ENCODE measurements around the gene TGM5.
A peak's percentile ranks its signal among the peaks of the same experiment; 100 is the strongest.

The TGM5 gene

DNA sequence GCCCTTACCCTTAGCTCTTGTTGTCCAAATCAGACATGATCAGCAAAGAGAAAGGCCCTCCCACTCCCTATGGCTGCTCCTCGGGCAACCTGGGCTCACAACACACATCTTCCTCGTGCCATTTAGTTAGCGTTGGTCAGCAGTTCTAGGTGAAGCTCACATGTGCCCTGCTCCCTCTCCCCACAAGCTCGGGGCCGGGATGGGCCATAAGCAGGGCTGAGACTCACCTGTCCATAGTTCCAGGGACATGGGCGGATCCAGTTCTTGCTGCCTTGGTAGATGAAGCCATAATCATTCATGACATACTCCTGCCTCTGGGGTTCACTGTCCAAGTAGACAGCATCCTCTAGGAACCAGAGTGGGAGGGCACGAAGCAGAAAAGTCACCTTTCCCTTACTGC, 10.4 kb downstream of the TGM5 start:
- no peak overlapping the region for H3K27ac ChIP-seq (ENCODE audit: insufficient read depth in 1 of 2, low read depth in 1 of 2, low read length in 2 of 2, poor library complexity in 1 of 2, severe bottlenecking in 2 of 2)
- DNase-seq: no peak
- peaks cover 0 to 26% (median 5%) of the 10 kb centered on the region in 4 experiments for H3K4me1 ChIP-seq (ENCODE audit: control extremely low read depth in 1 of 4, control insufficient read depth in 4 of 4, insufficient read depth in 4 of 4, low read length in 3 of 4)
- H3K36me3 ChIP-seq (ENCODE audit: control insufficient read depth in 4 of 4, insufficient read depth in 4 of 4, low read length in 3 of 4): no peaks in the 10 kb centered on the region
- no peaks in the 10 kb centered on the region for H3K27me3 ChIP-seq (replicated peaks in 2 of 5; ENCODE audit: control insufficient read depth in 4 of 5, insufficient read depth in 5 of 5, low read length in 4 of 5)
- H3K4me3 ChIP-seq (ENCODE audit: control insufficient read depth in 1 of 7, extremely low read depth in 1 of 7, insufficient read depth in 4 of 7, low read depth in 2 of 7, low read length in 6 of 7): no peak overlapping the region
- ChIA-PET POLR2A (no interaction called here), CTCF (interaction anchor here (4.0 to 4.1 kb wide), 2 partner anchors 12 to 31 kb away, joined by 16 to 28 read pairs; partner anchors contain the start of gene TGM5)
- no peaks in the 10 kb centered on the region for H3K9me3 ChIP-seq (ENCODE audit: control extremely low read depth in 1 of 5, control insufficient read depth in 4 of 5, insufficient read depth in 2 of 5, low read depth in 1 of 5, low read length in 4 of 5)
- WGBS (ENCODE audit: insufficient coverage): 97% methylated on average over 7 of the region's 7 CpGs

DNA sequence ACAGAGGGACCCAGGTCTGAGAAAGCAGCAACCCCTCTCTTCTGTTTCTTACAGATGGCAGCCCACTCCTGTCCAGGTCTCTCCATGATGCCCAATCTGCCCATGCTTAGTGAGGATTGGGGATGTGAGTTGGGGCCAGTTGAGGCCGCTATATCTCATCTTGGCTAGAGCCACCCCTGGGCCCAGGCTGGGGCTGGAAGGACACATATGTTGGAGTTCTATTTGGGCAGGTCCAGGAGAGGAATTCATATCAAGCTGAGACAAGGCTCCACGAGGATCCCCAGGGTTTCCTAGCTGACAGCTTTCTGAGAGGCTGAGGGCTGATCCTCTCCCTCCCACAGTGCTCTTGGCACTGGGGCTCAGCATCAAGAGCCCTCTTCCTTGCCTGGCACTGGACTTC, 11.4 kb downstream of the TGM5 start:
- no peak for DNase-seq
- Histone ChIP-seq H3K27ac (ENCODE audit: insufficient read depth in 1 of 2, low read depth in 1 of 2, low read length in 2 of 2, poor library complexity in 1 of 2, severe bottlenecking in 2 of 2) (no peak overlapping the region), H3K27me3 (replicated peaks in 2 of 5; ENCODE audit: control insufficient read depth in 4 of 5, insufficient read depth in 5 of 5, low read length in 4 of 5) (no peaks in the 10 kb centered on the region), H3K4me1 (ENCODE audit: control extremely low read depth in 1 of 4, control insufficient read depth in 4 of 4, insufficient read depth in 4 of 4, low read length in 3 of 4) (peaks cover 0 to 36% (median 6%) of the 10 kb centered on the region in 4 experiments), H3K9me3 (ENCODE audit: control extremely low read depth in 1 of 5, control insufficient read depth in 4 of 5, insufficient read depth in 2 of 5, low read depth in 1 of 5, low read length in 4 of 5) (no peaks in the 10 kb centered on the region), H3K4me3 (ENCODE audit: control insufficient read depth in 1 of 7, extremely low read depth in 1 of 7, insufficient read depth in 4 of 7, low read depth in 2 of 7, low read length in 6 of 7) (no peak overlapping the region), H3K36me3 (ENCODE audit: control insufficient read depth in 4 of 4, insufficient read depth in 4 of 4, low read length in 3 of 4) (no peaks in the 10 kb centered on the region)
- ChIA-PET POLR2A (no interaction called here), CTCF (interaction anchor here (4.0 to 4.1 kb wide), 2 partner anchors 13 to 30 kb away, joined by 16 to 28 read pairs; partner anchors contain the start of gene TGM5)
- WGBS (ENCODE audit: insufficient coverage): 92% methylated on average over 1 of the region's 2 CpGs

DNA sequence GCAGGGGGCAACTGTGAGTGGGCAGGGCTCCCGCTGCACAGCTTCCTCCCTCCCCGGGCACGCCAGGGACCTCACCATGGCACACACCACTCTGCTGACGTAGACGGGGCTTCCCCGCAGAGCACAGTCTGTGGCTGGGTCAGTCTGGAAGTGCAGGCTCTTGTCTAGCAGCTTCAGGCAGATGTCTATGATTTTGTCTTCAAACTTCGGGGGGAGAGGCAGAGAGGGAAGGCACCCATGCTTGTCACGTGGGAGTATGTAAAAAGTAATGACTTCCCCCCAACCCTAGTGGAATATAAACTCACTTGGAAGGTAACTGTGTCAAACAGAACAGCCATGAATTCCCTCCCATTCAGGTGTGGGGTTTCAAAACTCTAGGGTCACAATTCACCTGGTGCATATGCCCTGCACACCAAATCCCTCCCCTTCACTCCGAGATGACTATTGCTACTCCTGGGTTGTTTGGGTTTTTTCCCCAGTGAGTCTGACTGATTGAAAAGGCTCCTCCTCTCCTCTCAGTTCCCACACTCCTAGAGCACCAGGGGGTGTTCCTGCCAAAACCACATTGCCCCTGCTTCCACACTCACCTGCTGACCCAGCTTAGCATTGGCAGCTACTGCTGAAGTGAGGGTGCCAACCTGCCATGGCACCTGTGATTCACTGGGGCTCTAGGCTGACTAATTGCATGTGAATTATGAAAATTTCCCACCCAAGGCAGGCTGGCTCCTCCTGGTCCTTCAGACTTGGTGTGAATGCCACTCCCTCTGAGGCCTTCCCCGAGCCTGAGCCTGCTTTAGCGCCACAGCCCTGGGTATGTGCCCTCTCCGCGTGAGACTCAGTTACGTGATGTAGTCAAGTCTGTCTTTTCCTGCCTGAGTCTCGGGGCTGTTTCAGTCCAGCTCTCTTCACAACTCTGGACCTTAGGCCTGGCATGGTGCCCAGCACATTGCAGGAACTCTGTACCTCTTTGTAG, 13.0 kb downstream of the TGM5 start:
- ChIA-PET POLR2A (no interaction called here), CTCF (interaction anchor here (1.2 to 4.1 kb wide), 7 partner anchors 14 to 31 kb away, joined by 3 to 28 read pairs (median 6); partner anchors contain the start of gene TGM5)
- DNase-seq: peak in 2 of 3 donors; percentile 42 to 51
- no peaks in the 10 kb centered on the region for H3K27me3 ChIP-seq (replicated peaks in 2 of 5; ENCODE audit: control insufficient read depth in 4 of 5, insufficient read depth in 5 of 5, low read length in 4 of 5)
- no peak overlapping the region for H3K4me3 ChIP-seq (ENCODE audit: control insufficient read depth in 1 of 7, extremely low read depth in 1 of 7, insufficient read depth in 4 of 7, low read depth in 2 of 7, low read length in 6 of 7)
- H3K27ac ChIP-seq (ENCODE audit: insufficient read depth in 1 of 2, low read depth in 1 of 2, low read length in 2 of 2, poor library complexity in 1 of 2, severe bottlenecking in 2 of 2): no peak overlapping the region
- H3K9me3 ChIP-seq (ENCODE audit: control extremely low read depth in 1 of 5, control insufficient read depth in 4 of 5, insufficient read depth in 2 of 5, low read depth in 1 of 5, low read length in 4 of 5): no peaks in the 10 kb centered on the region
- H3K36me3 ChIP-seq (ENCODE audit: control insufficient read depth in 4 of 4, insufficient read depth in 4 of 4, low read length in 3 of 4): no peaks in the 10 kb centered on the region
- WGBS (ENCODE audit: insufficient coverage): 57% methylated on average over 10 of the region's 15 CpGs
- peaks cover 0 to 51% (median 19%) of the 10 kb centered on the region in 4 experiments for H3K4me1 ChIP-seq (ENCODE audit: control extremely low read depth in 1 of 4, control insufficient read depth in 4 of 4, insufficient read depth in 4 of 4, low read length in 3 of 4)

DNA sequence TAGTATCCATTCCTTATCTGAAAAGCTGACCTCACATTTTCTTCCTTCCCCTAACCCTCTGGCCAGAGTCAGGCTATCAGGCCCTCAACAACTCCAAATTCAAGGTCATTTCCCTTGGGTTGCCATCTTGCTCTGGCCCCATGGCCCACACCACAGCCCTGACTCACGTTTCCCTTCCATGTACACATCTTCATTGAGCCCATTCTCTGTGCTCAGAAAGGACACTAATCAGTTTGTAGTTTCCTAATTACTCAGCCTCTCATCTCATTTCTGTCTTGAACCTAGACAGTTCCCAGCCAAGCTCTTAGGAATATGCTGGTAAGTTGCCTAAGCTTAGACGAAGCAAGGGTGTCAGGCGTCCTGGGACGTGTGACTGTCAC, 14.9 kb downstream of the TGM5 start:
- CTCF ChIA-PET: interaction anchor here (1.2 to 3.5 kb wide), 4 partner anchors 9 to 26 kb away, joined by 3 to 27 read pairs (median 6); partner anchors contain the start of gene TGM5
- Histone ChIP-seq H3K4me3 (ENCODE audit: control insufficient read depth in 1 of 7, extremely low read depth in 1 of 7, insufficient read depth in 4 of 7, low read depth in 2 of 7, low read length in 6 of 7) (no peak overlapping the region), H3K27ac (ENCODE audit: insufficient read depth in 1 of 2, low read depth in 1 of 2, low read length in 2 of 2, poor library complexity in 1 of 2, severe bottlenecking in 2 of 2) (no peak overlapping the region), H3K9me3 (ENCODE audit: control extremely low read depth in 1 of 5, control insufficient read depth in 4 of 5, insufficient read depth in 2 of 5, low read depth in 1 of 5, low read length in 4 of 5) (no peaks in the 10 kb centered on the region), H3K4me1 (ENCODE audit: control extremely low read depth in 1 of 4, control insufficient read depth in 4 of 4, insufficient read depth in 4 of 4, low read length in 3 of 4) (peaks cover 0 to 61% (median 19%) of the 10 kb centered on the region in 4 experiments), H3K36me3 (ENCODE audit: control insufficient read depth in 4 of 4, insufficient read depth in 4 of 4, low read length in 3 of 4) (no peaks in the 10 kb centered on the region), H3K27me3 (replicated peaks in 2 of 5; ENCODE audit: control insufficient read depth in 4 of 5, insufficient read depth in 5 of 5, low read length in 4 of 5) (no peaks in the 10 kb centered on the region)
- POLR2A ChIA-PET: no interaction called here
- DNase-seq: no peak
- WGBS (ENCODE audit: insufficient coverage): 96% methylated on average over 4 of the region's 4 CpGs

DNA sequence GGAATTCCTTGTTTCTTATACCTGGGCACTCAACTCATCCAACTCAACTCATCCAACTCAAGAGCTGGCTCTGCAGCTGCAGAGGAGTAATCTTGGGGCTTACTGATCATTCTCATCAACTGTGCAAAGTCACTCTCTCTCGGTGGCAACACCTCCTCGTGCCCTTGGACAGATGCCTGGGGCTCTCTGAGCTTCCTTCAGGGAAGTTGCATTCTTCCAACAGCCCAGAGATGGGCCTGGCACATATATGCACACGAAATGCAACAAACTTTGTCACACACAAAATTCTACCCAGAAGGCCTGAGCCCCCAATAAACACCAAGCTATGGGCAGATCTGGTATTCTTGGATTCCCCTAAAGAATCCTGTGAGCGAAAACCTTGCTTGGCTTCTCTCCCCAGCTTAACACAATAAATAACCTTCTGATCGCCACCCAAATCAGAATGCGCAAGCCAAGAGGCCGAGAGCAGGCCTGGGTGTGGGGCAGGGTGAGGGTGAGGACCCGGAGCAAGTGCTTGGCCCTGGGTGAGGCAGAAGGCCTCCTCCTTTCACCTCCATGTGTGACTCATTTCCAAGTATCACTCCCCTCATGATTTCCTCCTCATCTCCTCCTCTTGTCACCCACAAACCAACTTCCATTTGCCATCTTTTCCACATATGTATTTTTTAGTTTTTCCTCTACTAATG, 15.4 kb downstream of the TGM5 start:
- ChIA-PET POLR2A (no interaction called here), CTCF (interaction anchor here (0.7 to 3.5 kb wide), 7 partner anchors 10 to 40 kb away, joined by 3 to 27 read pairs (median 3); partner anchors contain the start of gene TGM5)
- Histone ChIP-seq H3K9me3 (ENCODE audit: control extremely low read depth in 1 of 5, control insufficient read depth in 4 of 5, insufficient read depth in 2 of 5, low read depth in 1 of 5, low read length in 4 of 5) (no peaks in the 10 kb centered on the region), H3K27ac (ENCODE audit: insufficient read depth in 1 of 2, low read depth in 1 of 2, low read length in 2 of 2, poor library complexity in 1 of 2, severe bottlenecking in 2 of 2) (no peak overlapping the region), H3K4me3 (ENCODE audit: control insufficient read depth in 1 of 7, extremely low read depth in 1 of 7, insufficient read depth in 4 of 7, low read depth in 2 of 7, low read length in 6 of 7) (no peak overlapping the region), H3K36me3 (ENCODE audit: control insufficient read depth in 4 of 4, insufficient read depth in 4 of 4, low read length in 3 of 4) (no peaks in the 10 kb centered on the region), H3K4me1 (ENCODE audit: control extremely low read depth in 1 of 4, control insufficient read depth in 4 of 4, insufficient read depth in 4 of 4, low read length in 3 of 4) (peaks cover 0 to 66% (median 21%) of the 10 kb centered on the region in 4 experiments), H3K27me3 (replicated peaks in 2 of 5; ENCODE audit: control insufficient read depth in 4 of 5, insufficient read depth in 5 of 5, low read length in 4 of 5) (no peaks in the 10 kb centered on the region)
- DNase-seq: no peak
- WGBS (ENCODE audit: insufficient coverage): 77% methylated on average over 5 of the region's 8 CpGs

DNA sequence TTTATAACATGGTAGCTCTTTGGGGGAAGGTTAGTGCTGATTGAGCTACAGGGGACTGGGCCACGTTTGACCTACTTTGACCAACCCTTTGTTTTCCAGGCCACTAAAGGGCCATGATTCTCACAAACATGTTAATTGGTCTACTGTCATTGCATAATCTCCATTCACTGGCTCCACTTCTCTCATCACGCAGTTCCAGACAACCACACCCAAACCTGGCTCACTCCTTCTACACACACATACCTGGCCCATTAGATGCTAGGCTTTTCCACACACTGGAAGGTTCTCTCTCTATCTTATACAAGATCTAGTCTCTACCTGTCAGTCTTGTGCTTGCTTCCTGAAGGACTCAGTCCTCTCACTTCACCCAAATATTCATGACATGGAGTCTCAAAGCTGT, 15.9 kb downstream of the TGM5 start:
- 90% methylated on average over 2 of the region's 2 CpGs for WGBS (ENCODE audit: insufficient coverage)
- no peak overlapping the region for H3K4me3 ChIP-seq (ENCODE audit: control insufficient read depth in 1 of 7, extremely low read depth in 1 of 7, insufficient read depth in 4 of 7, low read depth in 2 of 7, low read length in 6 of 7)
- POLR2A ChIA-PET: no interaction called here
- CTCF ChIA-PET: interaction anchor here (0.7 to 3.5 kb wide), 8 partner anchors 10 to 39 kb away, joined by 3 to 27 read pairs (median 3); partner anchors contain the start of gene TGM5
- no peaks in the 10 kb centered on the region for H3K36me3 ChIP-seq (ENCODE audit: control insufficient read depth in 4 of 4, insufficient read depth in 4 of 4, low read length in 3 of 4)
- no peak overlapping the region for H3K27ac ChIP-seq (ENCODE audit: insufficient read depth in 1 of 2, low read depth in 1 of 2, low read length in 2 of 2, poor library complexity in 1 of 2, severe bottlenecking in 2 of 2)
- no peaks in the 10 kb centered on the region for H3K9me3 ChIP-seq (ENCODE audit: control extremely low read depth in 1 of 5, control insufficient read depth in 4 of 5, insufficient read depth in 2 of 5, low read depth in 1 of 5, low read length in 4 of 5)
- H3K4me1 ChIP-seq (ENCODE audit: control extremely low read depth in 1 of 4, control insufficient read depth in 4 of 4, insufficient read depth in 4 of 4, low read length in 3 of 4): peaks cover 0 to 72% (median 21%) of the 10 kb centered on the region in 4 experiments
- H3K27me3 ChIP-seq (replicated peaks in 2 of 5; ENCODE audit: control insufficient read depth in 4 of 5, insufficient read depth in 5 of 5, low read length in 4 of 5): no peaks in the 10 kb centered on the region
- DNase-seq: no peak

Data from common myeloid progenitor, CD34-positive (primary cell).